Rectal smooth muscle tissue (tissue), 1 donor: ENCODE results near the gene DPYSL3.
A peak's percentile ranks its signal among the peaks of the same experiment; 100 is the strongest.

Experiments
- H3K27ac ChIP-seq: one replicate; pipeline ENCODE4 v1.7.0; 2013; ENCODE audit warnings: low read depth, low read length, inconsistent platforms
- H3K27me3 ChIP-seq: one replicate; pipeline ENCODE4 v1.7.0; 2013; ENCODE audit warnings: low read length; ENCODE audit not compliant: control insufficient read depth, insufficient read depth
- H3K36me3 ChIP-seq: one replicate; pipeline ENCODE4 v1.7.0; 2013; ENCODE audit warnings: low read length; ENCODE audit not compliant: control insufficient read depth, insufficient read depth
- H3K4me1 ChIP-seq: one replicate; pipeline ENCODE4 v1.7.0; 2013; ENCODE audit warnings: low read length; ENCODE audit not compliant: control insufficient read depth, insufficient read depth
- H3K4me3 ChIP-seq: one replicate; pipeline ENCODE4 v1.7.0; 2013; ENCODE audit warnings: low read length
- H3K9ac ChIP-seq: one replicate; pipeline ENCODE4 v1.7.0; 2013; ENCODE audit warnings: low read length

Gene DPYSL3

GRCh38 chr5:147400126-147400809, 109.6 kb downstream of the DPYSL3 start:
- no peak overlapping the region for H3K27ac ChIP-seq
- H3K4me1 ChIP-seq, result peaks cover 18% of the 10 kb centered on the region
- H3K4me3 ChIP-seq, result no peak overlapping the region
- H3K9ac ChIP-seq, result no peak overlapping the region
- no peaks in the 10 kb centered on the region for H3K27me3 ChIP-seq
- peaks cover 24% of the 10 kb centered on the region for H3K36me3 ChIP-seq

GRCh38 chr5:147398860-147399259, 111.0 kb downstream of the DPYSL3 start:
- Histone ChIP-seq H3K4me1 (peaks cover 4% of the 10 kb centered on the region), H3K4me3 (no peak overlapping the region), H3K27me3 (no peaks in the 10 kb centered on the region), H3K9ac (no peak overlapping the region), H3K36me3 (peaks cover 24% of the 10 kb centered on the region), H3K27ac (no peak overlapping the region)

GRCh38 chr5:147397616-147398015, 112.3 kb downstream of the DPYSL3 start:
- Histone ChIP-seq H3K27me3 (no peaks in the 10 kb centered on the region), H3K4me3 (no peak overlapping the region), H3K4me1 (no peaks in the 10 kb centered on the region), H3K36me3 (peaks cover 29% of the 10 kb centered on the region), H3K9ac (no peak overlapping the region), H3K27ac (no peak overlapping the region)

- H3K4me1 ChIP-seq, result no peaks in the 10 kb centered on the region
- no peak overlapping the region for H3K27ac ChIP-seq
- peaks cover 29% of the 10 kb centered on the region for H3K36me3 ChIP-seq
- no peaks in the 10 kb centered on the region for H3K27me3 ChIP-seq
- H3K9ac ChIP-seq, result no peak overlapping the region
- no peak overlapping the region for H3K4me3 ChIP-seq
Observed at GRCh38 chr5:147396070-147396823, 113.6 kb downstream of the DPYSL3 start.

- H3K4me3 ChIP-seq, result no peak overlapping the region
- no peak overlapping the region for H3K9ac ChIP-seq
- H3K4me1 ChIP-seq, result no peaks in the 10 kb centered on the region
- H3K36me3 ChIP-seq, result peaks cover 22% of the 10 kb centered on the region
- no peak overlapping the region for H3K27ac ChIP-seq
- H3K27me3 ChIP-seq, result no peaks in the 10 kb centered on the region
Observed at GRCh38 chr5:147393874-147394672, 115.8 kb downstream of the DPYSL3 start.

GRCh38 chr5:147391781-147392180, 118.1 kb downstream of the DPYSL3 start:
- Histone ChIP-seq H3K36me3 (peaks cover 8% of the 10 kb centered on the region), H3K4me3 (no peak overlapping the region), H3K9ac (no peak overlapping the region), H3K4me1 (no peaks in the 10 kb centered on the region), H3K27ac (no peak overlapping the region), H3K27me3 (no peaks in the 10 kb centered on the region)

GRCh38 chr5:147390654-147391225, 119.1 kb downstream of the DPYSL3 start:
- Histone ChIP-seq H3K27me3 (no peaks in the 10 kb centered on the region), H3K9ac (no peak overlapping the region), H3K4me1 (no peaks in the 10 kb centered on the region), H3K4me3 (no peak overlapping the region), H3K27ac (no peak overlapping the region), H3K36me3 (peaks cover 5% of the 10 kb centered on the region)

- Histone ChIP-seq H3K4me1 (no peaks in the 10 kb centered on the region), H3K27ac (no peak overlapping the region), H3K4me3 (no peak overlapping the region), H3K9ac (no peak overlapping the region), H3K27me3 (no peaks in the 10 kb centered on the region), H3K36me3 (peaks cover 2% of the 10 kb centered on the region)
Observed at GRCh38 chr5:147388184-147389108, 121.4 kb downstream of the DPYSL3 start.

- Histone ChIP-seq H3K36me3 (no peaks in the 10 kb centered on the region), H3K27me3 (no peaks in the 10 kb centered on the region), H3K9ac (no peak overlapping the region), H3K27ac (no peak overlapping the region), H3K4me1 (no peaks in the 10 kb centered on the region), H3K4me3 (no peak overlapping the region)
Observed at GRCh38 chr5:147387109-147387508, 122.8 kb downstream of the DPYSL3 start.

GRCh38 chr5:147384346-147385193, 125.3 kb downstream of the DPYSL3 start:
- Histone ChIP-seq H3K4me3 (no peak overlapping the region), H3K27me3 (no peaks in the 10 kb centered on the region), H3K4me1 (no peaks in the 10 kb centered on the region), H3K27ac (no peak overlapping the region), H3K36me3 (no peaks in the 10 kb centered on the region), H3K9ac (no peak overlapping the region)

GRCh38 chr5:147382776-147383175, 127.1 kb downstream of the DPYSL3 start:
- Histone ChIP-seq H3K9ac (no peak overlapping the region), H3K27me3 (no peaks in the 10 kb centered on the region), H3K4me1 (no peaks in the 10 kb centered on the region), H3K36me3 (no peaks in the 10 kb centered on the region), H3K4me3 (peak overlapping the region; percentile 60), H3K27ac (peak overlapping the region; percentile 66)
